HFFc6 (cell line): ENCODE results near the gene MYH7B. TPM values are rescaled to one million over a fixed set of nuclear protein-coding genes. Genes with fewer than 3 reads are reported as not detected.

Experiments used
- DNase-seq: peaks from one replicate; pipeline ENCODE4 v3.0.0-alpha.2; 2018
- H3K27ac Mint-ChIP-seq: 2 replicates; pipeline ENCODE4 v1.8.0; 2020; ENCODE audit warnings: mild to moderate bottlenecking, mixed read lengths
- H3K27me3 Mint-ChIP-seq: 2 replicates; pipeline ENCODE4 v1.8.0; 2021; ENCODE audit warnings: mild to moderate bottlenecking, moderate library complexity, mixed read lengths; ENCODE audit not compliant: insufficient read depth
- H3K36me3 Mint-ChIP-seq: 2 replicates; pipeline ENCODE4 v1.8.0; 2021; ENCODE audit warnings: low read depth, mixed read lengths
- H3K4me1 Mint-ChIP-seq: 2 replicates; pipeline ENCODE4 v1.8.0; 2020; ENCODE audit warnings: low read depth, mixed read lengths
- H3K4me3 Mint-ChIP-seq: 2 replicates; pipeline ENCODE4 v1.8.0; 2020; ENCODE audit warnings: mild to moderate bottlenecking, moderate library complexity, mixed read lengths
- H3K9me3 Mint-ChIP-seq: 2 replicates; pipeline ENCODE4 v1.8.0; 2020; ENCODE audit warnings: mild to moderate bottlenecking, mixed read lengths
- long read RNA-seq: library from polyadenylated mRNA; unstranded; transcript quantifications from one replicate; pipeline ENCODE4 v2.0.0, GENCODE V29; 2019
- total RNA-seq, 6 experiments: library from RNA; stranded (reverse); fragmentation: NEBNext Ultra II Directional; extraction: Animal tissue kit (Norgen Biotek cat#: 25700); gene quantifications; 2 replicates in 1 of 6; 3 replicates in 5 of 6; pipeline ENCODE4 v1.2.3, GENCODE V29; 2021
- TF ChIP-seq, protein P1 (sequence below): fragments of 200-600 bp; sonication (generic); IDR thresholded peaks from 2 replicates; pipeline ENCODE4 v1.5.0; 2021; ENCODE audit warnings: antibody characterized with exemption, mild to moderate bottlenecking

Gene MYH7B
- under 1 TPM in 2 of 6 experiments, not detected in 4; 0.07 to 0.19 TPM for total RNA-seq
- long read RNA-seq, result 0 reads

DNA sequence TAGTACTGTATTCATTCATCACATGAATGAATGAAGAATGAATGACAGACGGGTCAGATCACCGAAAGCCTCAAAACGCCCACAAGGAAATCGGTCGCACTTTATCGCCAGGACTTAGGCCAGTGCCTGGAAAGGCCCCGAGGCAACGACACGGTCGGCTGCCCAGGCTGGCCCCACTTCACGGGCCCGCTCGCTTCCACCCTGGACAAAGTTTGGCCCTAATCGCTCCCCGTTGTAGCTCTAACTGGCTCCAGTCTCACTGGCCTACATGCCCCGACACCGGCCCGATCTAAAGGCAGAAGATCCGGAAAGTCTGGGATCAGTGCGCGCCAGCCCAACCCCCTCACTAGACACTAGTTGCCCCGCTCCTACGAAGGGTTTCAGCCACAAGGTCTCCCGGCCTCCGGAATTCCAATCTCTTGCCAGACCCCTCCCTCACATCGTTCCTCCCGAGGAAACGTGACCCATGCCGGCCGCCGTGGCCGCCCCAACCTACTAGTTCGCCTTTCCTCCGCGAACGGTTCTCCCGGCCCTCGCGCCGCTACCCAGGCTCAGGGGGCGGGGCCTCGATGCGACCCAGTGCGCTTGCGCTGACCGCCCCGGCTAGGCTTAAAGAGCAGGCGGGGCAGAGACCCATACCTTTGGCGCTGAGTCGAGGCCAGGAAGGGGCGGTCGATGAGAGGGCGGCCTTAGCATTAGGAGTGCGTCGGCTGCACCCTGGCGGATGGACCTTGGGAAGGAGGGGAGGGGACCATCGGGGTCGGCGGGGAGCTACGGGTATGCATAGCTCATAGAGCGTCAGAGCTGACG lies at the start of gene MYH7B, which contains the start of gene GSS:
Gene MYH7B (plus strand): TSS at position 638 of the 810 bp plus-strand sequence. CDS start 22,138 bp downstream, outside the sequence.
Gene GSS (minus strand): TSS at position 576 of the 810 bp plus-strand sequence. CDS start 3,954 bp downstream, outside the sequence.
- H3K36me3 Mint-ChIP-seq, result peaks cover 9% of the 10 kb centered on the region
- peak within 1 kb of the TSS; percentile 98 for H3K27ac Mint-ChIP-seq
- peaks cover 2% of the 10 kb centered on the region for H3K27me3 Mint-ChIP-seq
- TF ChIP-seq, protein P1, sequence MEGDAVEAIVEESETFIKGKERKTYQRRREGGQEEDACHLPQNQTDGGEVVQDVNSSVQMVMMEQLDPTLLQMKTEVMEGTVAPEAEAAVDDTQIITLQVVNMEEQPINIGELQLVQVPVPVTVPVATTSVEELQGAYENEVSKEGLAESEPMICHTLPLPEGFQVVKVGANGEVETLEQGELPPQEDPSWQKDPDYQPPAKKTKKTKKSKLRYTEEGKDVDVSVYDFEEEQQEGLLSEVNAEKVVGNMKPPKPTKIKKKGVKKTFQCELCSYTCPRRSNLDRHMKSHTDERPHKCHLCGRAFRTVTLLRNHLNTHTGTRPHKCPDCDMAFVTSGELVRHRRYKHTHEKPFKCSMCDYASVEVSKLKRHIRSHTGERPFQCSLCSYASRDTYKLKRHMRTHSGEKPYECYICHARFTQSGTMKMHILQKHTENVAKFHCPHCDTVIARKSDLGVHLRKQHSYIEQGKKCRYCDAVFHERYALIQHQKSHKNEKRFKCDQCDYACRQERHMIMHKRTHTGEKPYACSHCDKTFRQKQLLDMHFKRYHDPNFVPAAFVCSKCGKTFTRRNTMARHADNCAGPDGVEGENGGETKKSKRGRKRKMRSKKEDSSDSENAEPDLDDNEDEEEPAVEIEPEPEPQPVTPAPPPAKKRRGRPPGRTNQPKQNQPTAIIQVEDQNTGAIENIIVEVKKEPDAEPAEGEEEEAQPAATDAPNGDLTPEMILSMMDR, result peak; percentile 70
- DNase-seq, result peak; percentile 92
- H3K4me1 Mint-ChIP-seq, result peaks cover 28% of the 10 kb centered on the region
- H3K9me3 Mint-ChIP-seq, result peaks cover 9% of the 10 kb centered on the region
- peak within 1 kb of the TSS; percentile 96 for H3K4me3 Mint-ChIP-seq

DNA sequence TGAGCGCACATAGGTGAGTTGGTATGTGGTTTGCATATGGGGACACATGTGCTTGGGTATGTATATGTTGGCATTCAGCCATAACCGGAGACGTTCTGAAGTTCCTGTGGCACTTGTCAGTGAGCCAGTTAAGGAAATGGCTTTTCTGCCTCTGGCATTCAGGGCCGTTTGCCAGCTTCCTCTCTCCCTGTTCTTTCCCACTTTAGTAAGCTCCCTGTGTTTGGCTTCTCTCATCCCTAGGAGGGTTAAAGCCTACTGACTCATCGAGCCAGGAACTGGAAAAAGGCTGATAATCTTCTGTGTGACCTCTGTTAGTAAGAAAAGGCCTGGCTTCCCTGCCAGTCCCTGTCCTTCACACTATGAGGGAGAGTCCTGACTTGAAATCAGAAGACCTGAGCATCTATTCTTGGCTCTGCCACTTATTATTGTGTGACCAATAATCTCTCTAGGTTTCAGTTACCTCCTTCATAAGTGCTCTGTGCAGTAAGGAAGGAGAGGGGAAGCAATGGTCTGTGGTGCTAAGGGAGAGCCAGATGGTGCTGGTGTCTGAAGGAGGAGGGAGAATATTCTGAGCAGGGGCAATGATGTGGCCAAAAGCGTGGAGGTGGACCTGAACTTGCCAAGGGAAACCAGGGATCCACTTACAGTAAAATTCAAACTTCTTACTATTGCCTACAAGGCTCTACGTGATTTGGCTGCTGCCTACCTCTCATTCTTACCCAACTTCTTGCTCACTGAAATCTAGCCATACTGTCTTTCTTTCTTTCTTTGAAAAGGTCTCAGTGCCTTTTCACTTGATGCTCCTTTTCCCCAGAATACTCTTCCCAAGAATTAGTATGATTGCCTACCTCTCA lies 47.8 kb upstream of the MYH7B start:
- Mint-ChIP-seq H3K36me3 (peaks cover 5% of the 10 kb centered on the region; the same call in 1 of the 2 replicates), H3K4me1 (peaks cover 24% of the 10 kb centered on the region), H3K27me3 (no peaks in the 10 kb centered on the region), H3K9me3 (no peaks in the 10 kb centered on the region), H3K4me3 (peak overlapping the region; percentile 53), H3K27ac (peak overlapping the region; percentile 88)
- DNase-seq, result peak; percentile 91
- TF ChIP-seq, protein P1, result no peak

DNA sequence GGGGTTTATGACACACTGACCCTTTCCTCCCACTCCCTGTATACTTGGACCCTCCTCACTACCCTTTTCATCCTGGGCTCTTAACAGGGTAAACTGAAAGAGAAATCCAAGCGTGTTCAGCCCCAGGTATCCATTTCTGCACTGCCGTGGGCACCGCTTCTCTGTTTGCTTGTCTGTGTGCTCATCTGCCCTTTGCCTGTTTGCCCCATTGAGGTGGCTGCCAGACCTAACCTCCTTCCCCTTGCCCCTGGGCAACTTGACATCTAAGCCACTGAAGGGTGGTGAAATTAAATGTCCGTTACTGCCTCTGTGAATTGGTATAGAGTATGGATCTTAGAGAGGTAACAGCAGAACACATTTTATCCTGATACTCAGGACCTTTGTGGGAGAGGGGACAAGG lies 40.5 kb upstream of the MYH7B start:
- Mint-ChIP-seq H3K4me1 (no peaks in the 10 kb centered on the region), H3K27me3 (peaks cover 1% of the 10 kb centered on the region; the same call in 1 of the 2 replicates), H3K27ac (no peak overlapping the region), H3K9me3 (no peaks in the 10 kb centered on the region), H3K4me3 (no peak overlapping the region), H3K36me3 (peaks cover 9% of the 10 kb centered on the region)
- no peak for DNase-seq
- TF ChIP-seq, protein P1, result no peak

DNA sequence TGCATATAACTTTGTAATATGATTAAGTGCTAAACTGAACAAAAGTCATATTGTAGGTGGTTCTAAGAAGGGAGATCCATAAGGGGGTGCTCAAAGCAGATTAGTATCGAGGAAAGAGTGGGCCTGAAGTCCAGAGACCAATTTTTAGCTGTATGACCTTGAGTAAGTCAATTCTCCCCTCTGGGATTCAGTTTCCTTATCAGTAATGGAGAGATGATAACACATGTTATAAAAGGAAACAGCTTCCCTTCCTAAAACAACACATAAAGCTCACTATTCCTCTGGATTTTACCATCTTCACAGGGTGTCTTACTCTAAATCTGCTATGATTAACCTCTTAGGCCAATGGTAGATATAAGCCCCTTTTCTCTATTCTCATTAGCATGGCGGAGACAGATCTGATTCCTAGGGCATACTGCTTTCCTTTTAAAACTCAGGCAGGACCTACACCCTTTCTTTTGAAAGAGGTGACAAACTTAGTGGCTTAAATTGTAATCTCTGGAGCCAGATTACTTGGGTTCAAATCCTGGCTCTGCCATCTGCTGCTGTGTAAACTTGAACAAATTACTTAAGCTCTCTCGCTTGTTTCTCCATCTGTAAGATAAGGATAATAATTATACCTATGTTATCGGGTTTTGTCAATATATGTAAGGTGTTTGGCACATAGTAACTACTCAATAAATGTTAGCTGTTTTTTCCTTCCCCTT lies 39.8 kb upstream of the MYH7B start:
- H3K9me3 Mint-ChIP-seq, result no peaks in the 10 kb centered on the region
- TF ChIP-seq, protein P1, result no peak
- H3K27ac Mint-ChIP-seq, result no peak overlapping the region
- H3K4me1 Mint-ChIP-seq, result no peaks in the 10 kb centered on the region
- H3K27me3 Mint-ChIP-seq, result peaks cover 1% of the 10 kb centered on the region; the same call in 1 of the 2 replicates
- H3K36me3 Mint-ChIP-seq, result peaks cover 15% of the 10 kb centered on the region
- H3K4me3 Mint-ChIP-seq, result no peak overlapping the region
- no peak for DNase-seq
